ENCODE measurements around the gene RPL22. TPM values are rescaled to one million over a fixed set of nuclear protein-coding genes. Genes with fewer than 3 reads are reported as not detected.

Gene RPL22
- total and polyA plus RNA-seq, 2 of the 8 experiments (the other 6 are each of a cell fraction or from before 2014, with no cell fraction given): 133 to 521 TPM

DNA sequence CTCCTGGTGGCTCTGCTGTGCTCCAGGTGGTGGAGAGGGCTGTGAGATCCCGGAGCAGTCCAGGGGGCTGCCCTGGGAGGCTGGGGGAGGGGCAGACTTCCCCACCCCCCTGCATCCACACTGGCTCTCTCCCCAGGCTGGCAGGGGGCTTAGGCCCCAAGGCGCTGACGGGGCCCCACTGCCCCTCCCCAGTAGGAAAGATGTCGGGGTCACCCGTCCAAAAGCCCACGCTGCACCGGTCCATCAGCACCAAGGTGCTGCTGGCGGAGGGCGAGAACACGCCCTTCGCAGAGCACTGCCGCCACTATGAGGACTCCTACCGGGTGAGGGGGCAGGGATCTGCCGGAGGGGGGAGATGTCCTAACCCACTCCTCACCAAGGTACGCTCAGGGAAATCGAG is 12.3 kb upstream of the RPL22 start:
- Histone ChIP-seq H3K4ac (replicated peaks; ENCODE audit: insufficient read length, low read depth, low read length) (no peak overlapping the region), H4K5ac (ENCODE audit: insufficient read length, low read depth, low read length) (no peak overlapping the region), H3K36me3 (ENCODE audit: control insufficient read depth in 2 of 4, insufficient read depth in 4 of 4, low read length in 3 of 4) (no peaks in the 10 kb centered on the region), H2BK120ac (replicated peaks; ENCODE audit: low read depth, low read length) (no peak overlapping the region), H3K79me1 (ENCODE audit: low read depth, low read length) (no peaks in the 10 kb centered on the region), H2BK20ac (ENCODE audit: low read length) (no peak overlapping the region), H3K4me1 (replicated peaks in 1 of 4; ENCODE audit: control insufficient read depth in 3 of 4, insufficient read depth in 4 of 4, low read length in 3 of 4) (peaks cover 0 to 29% (median 23%) of the 10 kb centered on the region in 4 experiments; a peak in 6 of 7 replicates), H3K79me2 (ENCODE audit: control insufficient read depth in 1 of 2, insufficient read depth in 2 of 2, low read length in 2 of 2) (no peaks in the 10 kb centered on the region), H3K4me3 (ENCODE audit: extremely low read depth in 1 of 4, insufficient read depth in 2 of 4, low read depth in 3 of 4, low read length in 4 of 4) (no peak overlapping the region), H2BK5ac (ENCODE audit: low read depth, low read length) (no peak overlapping the region), H2BK15ac (ENCODE audit: low read length) (no peak overlapping the region), H3K9me3 (ENCODE audit: insufficient read depth in 2 of 2, low read depth in 1 of 2, low read length in 1 of 2) (no peaks in the 10 kb centered on the region), H4K8ac (ENCODE audit: extremely low read depth, insufficient read depth, low read length) (no peak overlapping the region), H3K23ac (ENCODE audit: insufficient read length) (no peak overlapping the region), H3K18ac (ENCODE audit: extremely low read depth, low read length) (no peak overlapping the region), H3K27me3 (replicated peaks in 1 of 4; ENCODE audit: control insufficient read depth in 3 of 4, extremely low read depth in 1 of 4, insufficient read depth in 3 of 4, low read length in 3 of 4) (peaks cover 1 to 37% (median 27%) of the 10 kb centered on the region in 4 experiments), H3K4me2 (ENCODE audit: insufficient read depth in 1 of 2, low read depth in 2 of 2, low read length in 2 of 2) (no peak overlapping the region), H4K20me1 (replicated peaks in 1 of 2; ENCODE audit: control insufficient read depth in 1 of 2, insufficient read depth in 2 of 2, low read length in 2 of 2) (peaks cover 0 to 7% of the 10 kb centered on the region in 2 experiments), H4K91ac (replicated peaks; ENCODE audit: insufficient read length, low read length) (no peak overlapping the region), H2AK5ac (ENCODE audit: low read depth, low read length) (no peak overlapping the region), H3K9ac (replicated peaks in 1 of 4; ENCODE audit: extremely low read depth in 1 of 4, low read depth in 3 of 4, low read length in 3 of 4) (no peak overlapping the region), H3K23me2 (ENCODE audit: low read depth, low read length) (peaks cover 12% of the 10 kb centered on the region; the same call in 1 of the 2 replicates), H3K14ac (ENCODE audit: insufficient read length) (no peak overlapping the region), H3K56ac (replicated peaks; ENCODE audit: insufficient read length, low read depth, low read length) (no peak overlapping the region), H2BK12ac (ENCODE audit: low read depth, low read length) (no peak overlapping the region), H2AFZ (ENCODE audit: low read length) (no peak overlapping the region), H3K27ac (ENCODE audit: low read depth, low read length) (no peak overlapping the region)
- ChIA-PET CTCF (ENCODE audit: partially characterized antibody) (interaction anchor here (1.5 to 17.1 kb wide), 4 partner anchors 9 to 136 kb away, joined by 6 to 353 read pairs (median 8); partner anchors contain the start of genes HES3 and ICMT), POLR2A (ENCODE audit: partially characterized antibody) (interaction anchor here (1.0 to 4.0 kb wide), 7 partner anchors 7 to 24 kb away, joined by 3 to 28 read pairs (median 6); partner anchors contain the start of gene ICMT)
- 88% methylated on average over 16 of the region's 16 CpGs; no CpG with 5 or more reads in 1 of the 2 experiments for WGBS, 2 experiments (ENCODE audit: extremely low coverage in 1 of 2, insufficient coverage in 1 of 2, insufficient read length in 1 of 2, insufficient replicate concordance in 2 of 2, low coverage in 1 of 2, low lambda C conversion rate in 2 of 2, missing lambda C conversion rate in 1 of 2)
- no peak for DNase-seq (ENCODE audit: low read depth in 1 of 2, low spot score in 2 of 2)
- no peak for FAIRE-seq
- no peak for TF ChIP-seq JUND (IDR thresholded peaks at IDR 0.05; ENCODE audit: low read length)
- TF ChIP-seq CTBP2 (IDR thresholded peaks at IDR 0.05; ENCODE audit: borderline replicate concordance, insufficient read depth, insufficient read length, low read length): no peak
- TF ChIP-seq ATF3 (IDR thresholded peaks at IDR 0.05; ENCODE audit: insufficient read depth, low read depth, low read length): no peak
- TF ChIP-seq RAD21 (IDR thresholded peaks at IDR 0.05 in 1 of 2, conservative IDR thresholded peaks at IDR 0.05 in 1 of 2; ENCODE audit: low read depth in 2 of 2, low read length in 2 of 2): no peak
- TF ChIP-seq, protein P1, sequence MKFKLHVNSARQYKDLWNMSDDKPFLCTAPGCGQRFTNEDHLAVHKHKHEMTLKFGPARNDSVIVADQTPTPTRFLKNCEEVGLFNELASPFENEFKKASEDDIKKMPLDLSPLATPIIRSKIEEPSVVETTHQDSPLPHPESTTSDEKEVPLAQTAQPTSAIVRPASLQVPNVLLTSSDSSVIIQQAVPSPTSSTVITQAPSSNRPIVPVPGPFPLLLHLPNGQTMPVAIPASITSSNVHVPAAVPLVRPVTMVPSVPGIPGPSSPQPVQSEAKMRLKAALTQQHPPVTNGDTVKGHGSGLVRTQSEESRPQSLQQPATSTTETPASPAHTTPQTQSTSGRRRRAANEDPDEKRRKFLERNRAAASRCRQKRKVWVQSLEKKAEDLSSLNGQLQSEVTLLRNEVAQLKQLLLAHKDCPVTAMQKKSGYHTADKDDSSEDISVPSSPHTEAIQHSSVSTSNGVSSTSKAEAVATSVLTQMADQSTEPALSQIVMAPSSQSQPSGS (IDR thresholded peaks at IDR 0.05; ENCODE audit: low read length): no peak
